ENCODE measurements around the gene CNTNAP2.

- TF ChIP-seq CTCF (IDR thresholded peaks at IDR 0.05), result no peak
- TF ChIP-seq POLR2A (IDR thresholded peaks at IDR 0.05), result no peak
- no peak for TF ChIP-seq POLR2AphosphoS5 (IDR thresholded peaks at IDR 0.05)
Measured at GRCh38 chr7:148395990-148396716, 2279.6 kb downstream of the CNTNAP2 start.
